Measurements from ENCODE around the gene HAO2. TPM values are rescaled to one million over a fixed set of nuclear protein-coding genes. Genes with fewer than 3 reads are reported as not detected.
"Not testable (repeated sequence)": the region's sequence is repeated elsewhere in the genome, so short reads cannot be mapped to it uniquely, and the experiment has no call there.

Gene HAO2
- total and polyA plus RNA-seq, 3 experiments from 2014 or later = not detected

DNA sequence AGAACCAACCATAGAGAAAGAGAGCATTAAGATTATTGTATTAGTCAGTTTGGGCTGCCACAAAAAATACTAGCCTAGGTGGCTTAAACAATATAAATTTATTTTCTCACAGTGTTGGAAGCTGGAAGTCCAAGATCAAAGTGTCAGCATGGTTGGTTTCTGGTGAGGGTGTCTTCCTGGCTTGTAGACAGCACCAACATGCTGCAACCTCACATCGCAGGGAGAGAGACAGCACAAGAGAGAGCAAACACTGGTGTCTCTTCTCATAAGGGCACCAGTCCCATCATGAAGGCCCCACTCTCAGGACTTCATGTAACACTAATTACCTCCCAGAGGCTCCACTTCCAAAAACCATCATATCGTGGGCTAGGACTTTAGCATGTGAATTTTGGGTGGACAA lies 30.6 kb upstream of the HAO2 start:
- H3K27me3 Mint-ChIP-seq = peaks cover 5 to 7% of the 10 kb centered on the region in 2 donors

GRCh38 chr1:119338757-119339156 lies 29.8 kb upstream of the HAO2 start:
- Mint-ChIP-seq H3K36me3 (no peaks in the 10 kb centered on the region), H3K27ac (no peak overlapping the region), H3K4me1 (no peaks in the 10 kb centered on the region), H3K4me3 (no peak overlapping the region), H3K9me3 (peaks cover 0 to 6% (median 0%) of the 10 kb centered on the region in 5 donors), H3K27me3 (peaks cover 5 to 7% of the 10 kb centered on the region in 2 donors)
- Histone ChIP-seq H3K4me1 (ENCODE audit: insufficient read depth, low read length) (no peaks in the 10 kb centered on the region), H3K9me3 (ENCODE audit: low read length) (no peaks in the 10 kb centered on the region), H3K36me3 (ENCODE audit: insufficient read depth, low read length) (no peaks in the 10 kb centered on the region), H3K4me3 (ENCODE audit: low read length) (no peak overlapping the region), H3K27me3 (ENCODE audit: insufficient read depth, low read length, poor library complexity, severe bottlenecking) (no peaks in the 10 kb centered on the region), H3K27ac (ENCODE audit: low read depth, low read length) (no peak overlapping the region)
- no peak for DNase-seq
- POLR2A ChIA-PET = no interaction called here
- CTCF ChIA-PET = no interaction called here

More for the DNA sequence above, 30.6 kb upstream of the HAO2 start:
- POLR2A ChIA-PET = no interaction called here
- H3K9me3 ChIP-seq (ENCODE audit: low read length) = no peaks in the 10 kb centered on the region
- no peak for DNase-seq
- H3K4me1 Mint-ChIP-seq = no peaks in the 10 kb centered on the region
- no peaks in the 10 kb centered on the region for H3K27me3 ChIP-seq (ENCODE audit: insufficient read depth, low read length, poor library complexity, severe bottlenecking)
- H3K36me3 ChIP-seq (ENCODE audit: insufficient read depth, low read length) = no peaks in the 10 kb centered on the region
- H3K36me3 Mint-ChIP-seq = no peaks in the 10 kb centered on the region
- CTCF ChIA-PET = no interaction called here
- no peak overlapping the region for H3K27ac Mint-ChIP-seq
- H3K9me3 Mint-ChIP-seq = peaks cover 0 to 3% (median 0%) of the 10 kb centered on the region in 5 donors
- H3K4me3 ChIP-seq (ENCODE audit: low read length) = no peak overlapping the region
- H3K4me3 Mint-ChIP-seq = no peak overlapping the region
- H3K27ac ChIP-seq (ENCODE audit: low read depth, low read length) = no peak overlapping the region
- no peaks in the 10 kb centered on the region for H3K4me1 ChIP-seq (ENCODE audit: insufficient read depth, low read length)

- H3K4me3 ChIP-seq (ENCODE audit: low read length) = no peak overlapping the region
- no peaks in the 10 kb centered on the region for H3K4me1 Mint-ChIP-seq
- H3K4me3 Mint-ChIP-seq = no peak overlapping the region
- H3K9me3 ChIP-seq (ENCODE audit: low read length) = no peaks in the 10 kb centered on the region
- H3K27me3 ChIP-seq (ENCODE audit: insufficient read depth, low read length, poor library complexity, severe bottlenecking) = no peaks in the 10 kb centered on the region
- no peak overlapping the region for H3K27ac ChIP-seq (ENCODE audit: low read depth, low read length)
- ChIA-PET POLR2A (no interaction called here), CTCF (no interaction called here)
- no peaks in the 10 kb centered on the region for H3K4me1 ChIP-seq (ENCODE audit: insufficient read depth, low read length)
- H3K27me3 Mint-ChIP-seq = peaks cover 5 to 7% of the 10 kb centered on the region in 2 donors
- H3K36me3 Mint-ChIP-seq = no peaks in the 10 kb centered on the region
- DNase-seq = no peak
- no peaks in the 10 kb centered on the region for H3K36me3 ChIP-seq (ENCODE audit: insufficient read depth, low read length)
- no peak overlapping the region for H3K27ac Mint-ChIP-seq
- peaks cover 0 to 6% (median 0%) of the 10 kb centered on the region in 5 donors for H3K9me3 Mint-ChIP-seq
These were observed 27.7 kb upstream of the HAO2 start for GRCh38 chr1:119340861-119341261.

GRCh38 chr1:119341372-119341947 lies 27.1 kb upstream of the HAO2 start:
- Histone ChIP-seq H3K9me3 (ENCODE audit: low read length) (no peaks in the 10 kb centered on the region), H3K4me3 (ENCODE audit: low read length) (no peak overlapping the region), H3K27ac (ENCODE audit: low read depth, low read length) (no peak overlapping the region), H3K27me3 (ENCODE audit: insufficient read depth, low read length, poor library complexity, severe bottlenecking) (no peaks in the 10 kb centered on the region), H3K4me1 (ENCODE audit: insufficient read depth, low read length) (no peaks in the 10 kb centered on the region), H3K36me3 (ENCODE audit: insufficient read depth, low read length) (no peaks in the 10 kb centered on the region)
- Mint-ChIP-seq H3K9me3 (peaks cover 0 to 6% (median 0%) of the 10 kb centered on the region in 5 donors), H3K4me1 (no peaks in the 10 kb centered on the region), H3K4me3 (no peak overlapping the region), H3K27ac (no peak overlapping the region), H3K36me3 (no peaks in the 10 kb centered on the region), H3K27me3 (peaks cover 5 to 7% of the 10 kb centered on the region in 2 donors)
- ChIA-PET CTCF (no interaction called here), POLR2A (no interaction called here)
- DNase-seq = no peak

DNA sequence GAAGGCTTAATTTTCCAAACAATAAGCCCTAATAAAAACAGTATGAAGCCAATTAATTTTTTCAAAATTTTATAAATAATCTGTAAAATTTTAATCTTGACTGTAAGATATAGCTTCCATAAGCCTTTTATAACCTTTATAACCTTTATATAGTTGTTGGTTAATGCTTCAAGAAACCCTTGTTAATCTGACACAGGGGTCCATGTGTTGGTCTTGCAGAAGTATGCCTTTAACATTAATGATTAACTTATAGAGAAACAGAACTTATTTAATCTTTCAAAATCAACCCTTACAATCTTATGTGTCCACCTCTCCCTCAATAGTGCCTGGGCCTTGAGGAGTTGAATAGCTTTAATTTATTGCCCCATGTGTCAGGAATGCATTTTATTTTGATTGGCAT lies 23.2 kb upstream of the HAO2 start:
- H3K4me3 Mint-ChIP-seq = no peak overlapping the region
- H3K27me3 Mint-ChIP-seq = peaks cover 0 to 6% of the 10 kb centered on the region in 2 donors
- H3K36me3 ChIP-seq (ENCODE audit: insufficient read depth, low read length) = no peaks in the 10 kb centered on the region
- no peak for DNase-seq
- H3K27me3 ChIP-seq (ENCODE audit: insufficient read depth, low read length, poor library complexity, severe bottlenecking) = no peaks in the 10 kb centered on the region
- H3K4me3 ChIP-seq (ENCODE audit: low read length) = no peak overlapping the region
- CTCF ChIA-PET = no interaction called here
- H3K36me3 Mint-ChIP-seq = no peaks in the 10 kb centered on the region
- no peak overlapping the region for H3K27ac ChIP-seq (ENCODE audit: low read depth, low read length)
- peaks cover 0 to 6% (median 0%) of the 10 kb centered on the region in 5 donors for H3K9me3 Mint-ChIP-seq
- no peaks in the 10 kb centered on the region for H3K4me1 ChIP-seq (ENCODE audit: insufficient read depth, low read length)
- H3K27ac Mint-ChIP-seq = no peak overlapping the region
- POLR2A ChIA-PET = no interaction called here
- H3K9me3 ChIP-seq (ENCODE audit: low read length) = no peaks in the 10 kb centered on the region
- H3K4me1 Mint-ChIP-seq = no peaks in the 10 kb centered on the region

GRCh38 chr1:119347858-119348257 lies 20.7 kb upstream of the HAO2 start:
- H3K36me3 ChIP-seq (ENCODE audit: insufficient read depth, low read length) = no peaks in the 10 kb centered on the region
- CTCF ChIA-PET = no interaction called here

DNA sequence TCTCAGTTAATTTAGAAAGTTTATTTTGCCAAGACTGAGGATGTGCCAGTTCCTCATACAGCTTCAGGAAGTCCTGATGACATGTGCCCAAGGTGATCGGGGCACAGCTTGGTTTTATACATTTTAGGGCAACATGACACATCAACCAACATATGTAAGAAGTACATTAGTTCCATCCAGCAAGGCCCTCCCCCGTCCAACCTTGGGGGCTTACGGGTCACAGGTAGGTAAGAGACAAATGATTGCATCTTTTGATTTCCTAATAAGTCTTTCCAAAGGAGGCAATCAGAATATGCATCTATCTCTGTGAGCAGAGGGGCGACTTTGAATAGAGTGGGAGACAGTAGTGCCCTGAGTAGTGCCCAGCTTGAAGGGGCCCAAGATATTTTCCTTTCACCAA lies 19.6 kb upstream of the HAO2 start:
- Histone ChIP-seq H3K9me3 (ENCODE audit: low read length) (no peaks in the 10 kb centered on the region), H3K27me3 (ENCODE audit: insufficient read depth, low read length, poor library complexity, severe bottlenecking) (no peaks in the 10 kb centered on the region), H3K27ac (ENCODE audit: low read depth, low read length) (no peak overlapping the region), H3K36me3 (ENCODE audit: insufficient read depth, low read length) (no peaks in the 10 kb centered on the region), H3K4me3 (ENCODE audit: low read length) (no peak overlapping the region), H3K4me1 (ENCODE audit: insufficient read depth, low read length) (no peaks in the 10 kb centered on the region)
- Mint-ChIP-seq H3K4me3 (no peak overlapping the region), H3K27me3 (peaks cover 7 to 12% of the 10 kb centered on the region in 2 donors), H3K36me3 (no peaks in the 10 kb centered on the region), H3K27ac (no peak overlapping the region), H3K4me1 (no peaks in the 10 kb centered on the region), H3K9me3 (peaks cover 0 to 2% (median 0%) of the 10 kb centered on the region in 5 donors)
- no peak for DNase-seq
- CTCF ChIA-PET = no interaction called here
- POLR2A ChIA-PET = no interaction called here

More at GRCh38 chr1:119347858-119348257, 20.7 kb upstream of the HAO2 start:
- H3K36me3 Mint-ChIP-seq = no peaks in the 10 kb centered on the region
- H3K4me3 ChIP-seq (ENCODE audit: low read length) = no peak overlapping the region
- peaks cover 7 to 11% of the 10 kb centered on the region in 2 donors for H3K27me3 Mint-ChIP-seq
- H3K9me3 ChIP-seq (ENCODE audit: low read length) = no peaks in the 10 kb centered on the region
- no peaks in the 10 kb centered on the region for H3K4me1 Mint-ChIP-seq
- H3K9me3 Mint-ChIP-seq = peaks cover 0 to 2% (median 0%) of the 10 kb centered on the region in 5 donors
- H3K27ac Mint-ChIP-seq = peak overlapping the region in 1 of 8 donors; percentile 76
- POLR2A ChIA-PET = no interaction called here
- H3K27me3 ChIP-seq (ENCODE audit: insufficient read depth, low read length, poor library complexity, severe bottlenecking) = no peaks in the 10 kb centered on the region
- no peaks in the 10 kb centered on the region for H3K4me1 ChIP-seq (ENCODE audit: insufficient read depth, low read length)
- H3K4me3 Mint-ChIP-seq = no peak overlapping the region
- no peak overlapping the region for H3K27ac ChIP-seq (ENCODE audit: low read depth, low read length)
- DNase-seq = no peak

GRCh38 chr1:119350866-119351265 lies 17.7 kb upstream of the HAO2 start:
- H3K27ac ChIP-seq (ENCODE audit: low read depth, low read length); DNase-seq; POLR2A ChIA-PET; H3K36me3 ChIP-seq (ENCODE audit: insufficient read depth, low read length); H3K4me1 ChIP-seq (ENCODE audit: insufficient read depth, low read length); H3K4me3 ChIP-seq (ENCODE audit: low read length); H3K27me3 ChIP-seq (ENCODE audit: insufficient read depth, low read length, poor library complexity, severe bottlenecking); H3K36me3 Mint-ChIP-seq; H3K4me1 Mint-ChIP-seq; H3K4me3 Mint-ChIP-seq; CTCF ChIA-PET; H3K27ac Mint-ChIP-seq; H3K9me3 ChIP-seq (ENCODE audit: low read length); H3K9me3 Mint-ChIP-seq: not testable (repeated sequence)
- H3K27me3 Mint-ChIP-seq = peaks cover 7 to 12% of the 10 kb centered on the region in 2 donors
